ENCODE data around the gene UBE4A. TPM values are rescaled to one million over a fixed set of nuclear protein-coding genes. Genes with fewer than 3 reads are reported as not detected.

Gene UBE4A
- 10 to 100 TPM; 44.8 to 46.9 TPM for total RNA-seq

GRCh38 chr11:118359295-118359958 lies at the start of gene UBE4A:
UBE4A (plus strand) TSS chr11:118359600; CDS start chr11:118365081, 5,481 bp downstream.
- Histone ChIP-seq H3K4me1 (peaks cover 12% of the 10 kb centered on the region), H3K4me3 (peak within 1 kb of the TSS; percentile 84), H3K9ac (ENCODE audit: low read depth in 2 of 2, low read length in 2 of 2) (peak within 1 kb of the TSS; percentile 62 to 63), H3K27ac (peak within 1 kb of the TSS; percentile 25), H3K9me3 (no peaks in the 10 kb centered on the region), H3K27me3 (no peaks in the 10 kb centered on the region), H3K36me3 (no peaks in the 10 kb centered on the region)
- DNase-seq = peak; percentile 99
- TF ChIP-seq CTCF (IDR thresholded peaks at IDR 0.05) = no peak
- intact Hi-C loops (cut with DNase I) = loop anchor here (10.0 kb wide), 1 partner anchor 215 kb away; no protein-coding TSS in a partner anchor

- Histone ChIP-seq H3K36me3 (no peaks in the 10 kb centered on the region), H3K9me3 (no peaks in the 10 kb centered on the region), H3K4me3 (no peak overlapping the region), H3K9ac (ENCODE audit: low read depth in 2 of 2, low read length in 2 of 2) (no peak overlapping the region), H3K27me3 (no peaks in the 10 kb centered on the region), H3K27ac (no peak overlapping the region), H3K4me1 (peaks cover 2% of the 10 kb centered on the region)
- no peak for TF ChIP-seq CTCF (IDR thresholded peaks at IDR 0.05)
- DNase-seq = no peak
- intact Hi-C loops (cut with DNase I) = no loop called here
These were observed 49.1 kb upstream of the UBE4A start for GRCh38 chr11:118310271-118310670.

GRCh38 chr11:118310781-118311485 lies 48.5 kb upstream of the UBE4A start:
- H3K9me3 ChIP-seq = no peaks in the 10 kb centered on the region
- DNase-seq = no peak
- no peak for TF ChIP-seq CTCF (IDR thresholded peaks at IDR 0.05)
- H3K9ac ChIP-seq (ENCODE audit: low read depth in 2 of 2, low read length in 2 of 2) = no peak overlapping the region
- intact Hi-C loops (cut with DNase I) = no loop called here
- H3K4me1 ChIP-seq = peaks cover 7% of the 10 kb centered on the region
- no peak overlapping the region for H3K4me3 ChIP-seq
- H3K27ac ChIP-seq = no peak overlapping the region
- H3K27me3 ChIP-seq = no peaks in the 10 kb centered on the region
- H3K36me3 ChIP-seq = no peaks in the 10 kb centered on the region

- no peak for DNase-seq
- H3K27me3 ChIP-seq = no peaks in the 10 kb centered on the region
- intact Hi-C loops (cut with DNase I) = no loop called here
- no peaks in the 10 kb centered on the region for H3K9me3 ChIP-seq
- peaks cover 7% of the 10 kb centered on the region for H3K4me1 ChIP-seq
- H3K36me3 ChIP-seq = no peaks in the 10 kb centered on the region
- no peak overlapping the region for H3K4me3 ChIP-seq
- TF ChIP-seq CTCF (IDR thresholded peaks at IDR 0.05) = no peak
- H3K27ac ChIP-seq = no peak overlapping the region
- H3K9ac ChIP-seq (ENCODE audit: low read depth in 2 of 2, low read length in 2 of 2) = no peak overlapping the region
These were observed 47.9 kb upstream of the UBE4A start for GRCh38 chr11:118311518-118311917.

- no peak for TF ChIP-seq CTCF (IDR thresholded peaks at IDR 0.05)
- Histone ChIP-seq H3K27me3 (no peaks in the 10 kb centered on the region), H3K4me1 (peaks cover 11% of the 10 kb centered on the region), H3K9me3 (no peaks in the 10 kb centered on the region), H3K36me3 (no peaks in the 10 kb centered on the region), H3K27ac (no peak overlapping the region), H3K9ac (ENCODE audit: low read depth in 2 of 2, low read length in 2 of 2) (no peak overlapping the region), H3K4me3 (no peak overlapping the region)
- intact Hi-C loops (cut with DNase I) = no loop called here
- no peak for DNase-seq
These were observed 47.1 kb upstream of the UBE4A start for GRCh38 chr11:118312328-118312727.

All from colonic mucosa (tissue), 4 donors.